Stomach (tissue), 4 donors: ENCODE data around the gene RPS6KB2.

ENCODE experiments used
- CTCF ChIP-seq, 7 experiments: fragments of 450-650 bp in 4 of 7; fragments of 200-600 bp in 3 of 7; sonication (generic) in 3 of 7; IDR thresholded peaks; one replicate each; pipeline ENCODE4 v1.5.1; 2016 to 2019; ENCODE audit warnings: antibody characterized with exemption in 7 of 7, control low read depth in 2 of 7, mild to moderate bottlenecking in 1 of 7
- POLR2A ChIP-seq, 4 donors: fragments of 450-650 bp; IDR thresholded peaks; one replicate each; pipeline ENCODE4 v1.6.1; 2016; ENCODE audit warnings: antibody characterized with exemption in 4 of 4, control low read depth in 2 of 4, mild to moderate bottlenecking in 1 of 4, moderate library complexity in 1 of 4

- TF ChIP-seq CTCF (IDR thresholded peaks at IDR 0.05): no peak
- no peak for TF ChIP-seq POLR2A (IDR thresholded peaks at IDR 0.05)
These were observed 34.3 kb upstream of the RPS6KB2 start for GRCh38 chr11:67393990-67394389.
